AG20443 (cell line): ENCODE measurements around the gene RELL2.

Source experiments
- DNase-seq: peaks from one replicate; pipeline ENCODE4 v3.0.0; 2012; ENCODE audit warnings: low spot score, mixed read lengths

RELL2 gene

DNA sequence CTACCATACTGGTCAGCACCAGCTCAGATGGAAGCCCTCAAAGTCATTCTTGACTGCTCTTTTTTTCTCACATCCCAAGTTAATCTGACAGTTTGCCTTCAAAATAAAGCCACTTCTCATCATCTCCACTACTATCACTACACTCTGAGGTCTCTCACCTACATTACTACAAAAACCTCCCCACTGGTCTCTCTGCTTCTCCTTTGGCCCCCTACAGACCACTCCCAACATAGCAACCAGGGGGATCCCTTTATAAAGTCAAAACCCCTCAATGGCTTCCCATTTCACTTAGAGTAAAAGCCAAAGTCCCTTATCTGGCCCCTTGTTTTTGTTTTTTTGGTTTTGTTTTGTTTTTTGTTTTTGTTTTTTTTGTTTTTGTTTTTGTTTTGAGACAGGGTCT lies 40.6 kb downstream of the RELL2 start:
- no peak for DNase-seq

GRCh38 chr5:141680178-141680577 lies 43.4 kb downstream of the RELL2 start:
- DNase-seq, result no peak

GRCh38 chr5:141680751-141681201 lies 44.0 kb downstream of the RELL2 start:
- no peak for DNase-seq

- DNase-seq, result no peak
Observed at GRCh38 chr5:141681295-141681694, 44.5 kb downstream of the RELL2 start.

DNA sequence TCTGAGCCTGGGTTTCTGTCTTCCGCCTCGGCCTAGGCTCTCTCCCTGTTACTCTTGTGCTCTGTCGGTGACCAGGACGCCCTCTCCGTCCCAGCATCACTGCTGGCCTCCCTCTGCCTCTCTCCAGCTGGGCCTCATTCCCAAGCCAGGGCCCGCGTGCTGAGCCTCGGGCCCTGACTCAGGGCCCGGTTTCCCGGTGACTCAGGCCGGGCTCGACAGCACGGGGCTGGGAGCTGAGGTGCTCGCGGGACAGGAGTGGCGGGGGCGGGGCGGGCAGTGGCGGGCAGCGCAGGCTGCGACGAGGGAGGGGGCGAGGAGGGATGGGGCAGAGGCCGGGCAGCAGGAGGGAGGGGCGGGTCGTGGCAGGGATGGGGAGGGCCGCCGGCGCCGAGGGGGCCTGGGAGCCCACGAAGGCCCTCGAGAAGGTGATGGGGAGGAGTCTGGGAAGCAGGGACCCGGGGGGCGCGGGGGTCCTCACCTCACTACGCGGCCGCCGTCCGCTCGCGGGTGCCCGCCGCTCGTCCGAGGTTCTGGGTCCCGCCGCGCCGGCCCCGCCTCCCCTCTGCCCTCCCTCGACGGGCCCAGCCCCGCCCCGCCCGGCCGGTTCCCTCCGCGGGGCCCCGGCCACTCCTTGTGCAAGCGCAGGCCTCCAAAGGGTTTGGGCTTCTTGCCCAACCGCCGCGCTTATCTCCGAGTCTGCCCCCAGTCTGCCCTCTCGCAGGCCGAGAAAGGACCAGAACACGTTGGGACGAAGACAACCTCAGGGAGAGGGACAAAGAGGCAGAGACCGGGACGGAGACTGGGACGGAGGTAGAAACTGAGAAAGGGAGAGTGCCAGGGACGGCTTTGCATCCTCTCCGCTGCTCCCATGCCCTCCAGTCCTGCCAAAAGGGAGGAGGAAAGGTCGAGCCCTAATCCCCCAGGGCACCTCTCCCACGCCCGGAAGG lies 45.2 kb downstream of the RELL2 start, which contains the start of gene ARAP3:
Gene ARAP3, minus strand, starts transcription at position 536 of the 947 bp plus-strand sequence. CDS start 1,744 bp downstream, outside the sequence.
- peak; percentile 94 for DNase-seq

DNA sequence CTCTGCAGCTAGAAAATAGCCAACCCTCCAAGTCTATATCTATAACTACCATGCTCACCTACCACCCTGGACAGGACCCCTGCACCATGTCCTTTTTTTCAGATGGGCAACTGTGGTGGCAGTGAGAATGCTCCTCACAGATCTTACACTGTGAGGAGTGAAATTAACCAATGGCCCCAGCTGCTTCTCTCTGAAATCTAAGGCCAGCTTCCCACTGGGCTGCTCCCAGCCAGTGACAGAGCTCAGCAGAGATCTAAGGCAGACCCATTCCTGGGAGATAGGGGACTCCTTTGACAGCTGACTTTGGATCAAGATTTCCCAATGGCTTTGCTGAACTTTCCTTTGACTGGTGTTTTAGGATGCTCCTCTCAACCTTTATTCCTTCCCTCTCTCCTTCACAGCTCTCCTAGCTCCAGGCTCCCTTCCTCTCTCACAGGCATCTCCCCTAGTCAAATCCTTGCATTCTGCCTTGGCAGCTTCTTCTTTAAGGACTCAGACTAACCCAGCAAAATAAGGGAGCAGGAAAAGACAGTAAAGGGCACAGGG lies 46.9 kb downstream of the RELL2 start:
- no peak for DNase-seq

DNA sequence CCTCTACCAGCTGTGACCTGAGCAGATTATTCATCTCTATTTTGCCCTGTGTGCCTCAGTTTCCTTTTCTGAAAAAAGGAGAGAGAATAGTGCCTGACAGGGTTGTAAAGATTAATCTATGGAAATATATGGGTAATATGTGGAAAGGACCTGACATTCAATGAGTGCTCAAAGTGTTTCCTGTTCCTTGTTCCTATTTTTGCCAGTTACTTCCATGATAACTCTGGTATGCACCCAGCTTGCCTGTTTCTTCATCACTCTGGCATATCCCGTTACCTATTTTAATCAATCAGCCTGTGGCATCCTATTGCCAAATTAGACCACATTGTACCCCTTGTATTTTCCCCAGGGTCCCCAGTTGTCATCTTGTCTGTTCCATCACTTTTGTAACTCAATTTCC lies 48.8 kb downstream of the RELL2 start:
- no peak for DNase-seq

- no peak for DNase-seq
Observed at GRCh38 chr5:141686648-141687416, 50.0 kb downstream of the RELL2 start.
